WI38 (cell line): ENCODE results near the gene POLA1.
A peak's percentile ranks its signal among the peaks of the same experiment; 100 is the strongest.

ENCODE experiments used
- H3K4me3 ChIP-seq: 2 replicates; pipeline ENCODE4 v1.5.1; 2011; ENCODE audit warnings: low read depth, mild to moderate bottlenecking, control low read depth, low read length
- CTCF ChIP-seq: IDR thresholded peaks from 2 replicates; pipeline ENCODE4 v1.5.1; 2012; ENCODE audit warnings: low read depth, mild to moderate bottlenecking, control low read depth, low read length

The POLA1 gene

GRCh38 chrX:25016938-25017598 is 323.4 kb downstream of the POLA1 start:
- no peak overlapping the region for H3K4me3 ChIP-seq
- no peak for TF ChIP-seq CTCF

GRCh38 chrX:25017667-25018247 is 324.0 kb downstream of the POLA1 start:
- no peak overlapping the region for H3K4me3 ChIP-seq
- no peak for TF ChIP-seq CTCF

- H3K4me3 ChIP-seq, result no peak overlapping the region
- TF ChIP-seq CTCF, result no peak
Measured at GRCh38 chrX:25018682-25019081, 325.0 kb downstream of the POLA1 start.

- H3K4me3 ChIP-seq, result no peak overlapping the region
- no peak for TF ChIP-seq CTCF
Measured at GRCh38 chrX:25019707-25020390, 326.1 kb downstream of the POLA1 start.

- TF ChIP-seq CTCF, result no peak
Measured at GRCh38 chrX:25020391-25020904, 326.7 kb downstream of the POLA1 start.

GRCh38 chrX:25020905-25021449 is 327.3 kb downstream of the POLA1 start:
- TF ChIP-seq CTCF, result peak; percentile 61
- peak overlapping the region; percentile 30 for H3K4me3 ChIP-seq

More at GRCh38 chrX:25020391-25020904, 326.7 kb downstream of the POLA1 start:
- 0 out of 2 replicates have a peak overlapping the region, but pooled peaks have one; percentile 3 for H3K4me3 ChIP-seq
